MM.1S (cell line): Measurements from ENCODE around the gene TMEM182.

Experiments
- DNase-seq: peaks from one replicate; pipeline ENCODE4 v3.0.0-alpha.2; 2015
- H2AFZ ChIP-seq: fragments of 300-600 bp; sonication (generic); 2 replicates; pipeline ENCODE4 v1.6.0; 2016; ENCODE audit warnings: antibody characterized with exemption, low read length
- H3F3A ChIP-seq: fragments of 300-600 bp; sonication (generic); 2 replicates; pipeline ENCODE4 v1.6.1; 2016; ENCODE audit warnings: mild to moderate bottlenecking, antibody characterized with exemption, low read length, moderate library complexity, mixed read lengths; ENCODE audit not compliant: insufficient read depth
- H3K27ac ChIP-seq: fragments of 300-600 bp; sonication (generic); 2 replicates; pipeline ENCODE4 v1.5.1; 2016; ENCODE audit warnings: mild to moderate bottlenecking, low read length
- H3K27me3 ChIP-seq: fragments of 300-600 bp; sonication (generic); replicated peaks from 2 replicates; pipeline ENCODE4 v1.6.0; 2016; ENCODE audit warnings: low read length; ENCODE audit not compliant: insufficient read depth
- H3K36me3 ChIP-seq: fragments of 300-600 bp; sonication (generic); replicated peaks from 2 replicates; pipeline ENCODE4 v1.6.1; 2016; ENCODE audit warnings: mild to moderate bottlenecking, low read length, mixed read lengths; ENCODE audit not compliant: insufficient read depth
- H3K4me1 ChIP-seq: fragments of 300-600 bp; sonication (generic); 2 replicates; pipeline ENCODE4 v1.6.1; 2016; ENCODE audit warnings: low read length, mixed read lengths
- H3K4me2 ChIP-seq: fragments of 300-600 bp; sonication (generic); 2 replicates; pipeline ENCODE4 v1.6.0; 2016; ENCODE audit warnings: low read depth, low read length
- H3K4me3 ChIP-seq: fragments of 300-600 bp; sonication (generic); 2 replicates; pipeline ENCODE4 v1.5.1; 2016; ENCODE audit warnings: low read length, mixed read lengths
- H3K79me2 ChIP-seq: fragments of 300-600 bp; sonication (generic); 2 replicates; pipeline ENCODE4 v1.6.1; 2016; ENCODE audit warnings: mixed run types, low read length, mixed read lengths
- H3K9ac ChIP-seq: fragments of 300-600 bp; sonication (generic); 2 replicates; pipeline ENCODE4 v1.6.1; 2016; ENCODE audit warnings: low read length, mixed read lengths
- H3K9me2 ChIP-seq: fragments of 300-600 bp; sonication (generic); replicated peaks from 2 replicates; pipeline ENCODE4 v1.6.1; 2016; ENCODE audit warnings: mild to moderate bottlenecking, low read length, mixed read lengths; ENCODE audit not compliant: insufficient read depth
- H3K9me3 ChIP-seq: fragments of 300-600 bp; sonication (generic); replicated peaks from 2 replicates; pipeline ENCODE4 v1.6.1; 2016; ENCODE audit warnings: mild to moderate bottlenecking, low read length, mixed read lengths; ENCODE audit not compliant: insufficient read depth
- H4K20me1 ChIP-seq: fragments of 300-600 bp; sonication (generic); 2 replicates; pipeline ENCODE4 v1.6.1; 2016; ENCODE audit warnings: mild to moderate bottlenecking, low read length, moderate library complexity, mixed read lengths; ENCODE audit not compliant: insufficient read depth
- EZH2 ChIP-seq: fragments of 300-600 bp; sonication (generic); optimal IDR thresholded peaks from 2 replicates; pipeline ENCODE3; 2017; ENCODE audit warnings: low read depth, mild to moderate bottlenecking, antibody characterized with exemption, low read length, mixed read lengths
- EZH2phosphoT487 ChIP-seq: fragments of 300-600 bp; sonication (generic); IDR thresholded peaks from 2 replicates; pipeline ENCODE4 v1.6.1; 2018; ENCODE audit warnings: antibody characterized with exemption, low read length
- TF ChIP-seq, protein P1 (sequence below): fragments of 300-600 bp; sonication (generic); IDR thresholded peaks from 2 replicates; pipeline ENCODE4 v1.5.1; 2016; ENCODE audit warnings: antibody characterized with exemption, low read length, mixed read lengths

The TMEM182 gene

DNA sequence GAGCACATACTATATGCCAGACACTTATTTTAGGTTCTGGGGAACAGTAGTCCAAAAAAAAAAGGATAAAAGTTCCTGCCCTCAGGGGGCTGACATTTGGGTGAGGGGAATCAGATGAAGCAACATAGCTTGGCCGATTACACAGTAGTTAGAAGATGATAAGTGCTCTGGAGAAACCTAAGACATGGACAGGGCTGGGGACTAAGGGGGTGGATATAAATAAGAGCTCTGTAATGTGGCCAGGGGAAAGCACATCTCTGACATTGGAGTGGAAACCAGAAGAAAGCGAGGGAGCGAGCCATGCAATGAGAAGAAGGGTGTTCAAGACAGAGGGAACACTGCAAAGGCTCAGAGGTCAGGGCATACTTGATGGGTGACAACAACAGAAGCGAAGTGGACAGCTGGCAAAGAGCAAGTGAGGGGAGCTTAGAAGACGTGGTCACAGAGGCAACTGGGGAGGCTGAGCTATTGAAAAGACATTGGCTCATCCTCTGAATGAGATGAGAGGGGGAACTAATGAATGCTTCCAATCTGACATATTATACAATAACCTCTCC, 11.4 kb downstream of the TMEM182 start:
- Histone ChIP-seq H3K4me3 (no peak overlapping the region), H3K27ac (no peak overlapping the region), H4K20me1 (no peaks in the 10 kb centered on the region), H3K9me2 (no peaks in the 10 kb centered on the region), H3F3A (no peaks in the 10 kb centered on the region), H3K9me3 (no peaks in the 10 kb centered on the region), H3K27me3 (no peaks in the 10 kb centered on the region), H2AFZ (no peak overlapping the region), H3K79me2 (no peaks in the 10 kb centered on the region), H3K9ac (no peak overlapping the region), H3K4me2 (no peak overlapping the region), H3K4me1 (no peaks in the 10 kb centered on the region), H3K36me3 (no peaks in the 10 kb centered on the region)
- no peak for DNase-seq
- TF ChIP-seq, protein P1, sequence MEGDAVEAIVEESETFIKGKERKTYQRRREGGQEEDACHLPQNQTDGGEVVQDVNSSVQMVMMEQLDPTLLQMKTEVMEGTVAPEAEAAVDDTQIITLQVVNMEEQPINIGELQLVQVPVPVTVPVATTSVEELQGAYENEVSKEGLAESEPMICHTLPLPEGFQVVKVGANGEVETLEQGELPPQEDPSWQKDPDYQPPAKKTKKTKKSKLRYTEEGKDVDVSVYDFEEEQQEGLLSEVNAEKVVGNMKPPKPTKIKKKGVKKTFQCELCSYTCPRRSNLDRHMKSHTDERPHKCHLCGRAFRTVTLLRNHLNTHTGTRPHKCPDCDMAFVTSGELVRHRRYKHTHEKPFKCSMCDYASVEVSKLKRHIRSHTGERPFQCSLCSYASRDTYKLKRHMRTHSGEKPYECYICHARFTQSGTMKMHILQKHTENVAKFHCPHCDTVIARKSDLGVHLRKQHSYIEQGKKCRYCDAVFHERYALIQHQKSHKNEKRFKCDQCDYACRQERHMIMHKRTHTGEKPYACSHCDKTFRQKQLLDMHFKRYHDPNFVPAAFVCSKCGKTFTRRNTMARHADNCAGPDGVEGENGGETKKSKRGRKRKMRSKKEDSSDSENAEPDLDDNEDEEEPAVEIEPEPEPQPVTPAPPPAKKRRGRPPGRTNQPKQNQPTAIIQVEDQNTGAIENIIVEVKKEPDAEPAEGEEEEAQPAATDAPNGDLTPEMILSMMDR = no peak

DNA sequence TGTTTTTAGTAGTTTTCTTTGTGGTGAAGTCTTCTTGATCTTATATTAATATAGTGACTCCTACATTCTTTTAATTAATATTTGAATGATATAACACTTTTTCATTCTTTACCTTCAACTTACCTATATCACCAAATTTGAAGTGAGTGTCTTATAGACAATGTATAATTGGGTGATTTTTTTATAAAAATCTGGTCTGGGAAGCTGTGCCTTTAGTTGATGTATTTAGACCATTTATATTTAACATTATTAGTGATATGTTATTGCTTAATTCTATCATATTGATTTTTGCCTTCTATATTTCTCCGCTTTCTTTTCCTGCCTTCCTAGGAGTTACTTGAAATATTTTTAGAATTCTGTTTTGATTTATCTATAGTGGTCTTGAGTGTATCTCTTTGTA, 16.4 kb downstream of the TMEM182 start:
- no peaks in the 10 kb centered on the region for H3K9me2 ChIP-seq
- H3K4me3 ChIP-seq = no peak overlapping the region
- no peak overlapping the region for H3K4me2 ChIP-seq
- H3K27me3 ChIP-seq = no peaks in the 10 kb centered on the region
- no peaks in the 10 kb centered on the region for H3F3A ChIP-seq
- H3K27ac ChIP-seq = no peak overlapping the region
- DNase-seq = no peak
- no peaks in the 10 kb centered on the region for H4K20me1 ChIP-seq
- no peaks in the 10 kb centered on the region for H3K4me1 ChIP-seq
- no peaks in the 10 kb centered on the region for H3K9me3 ChIP-seq
- H3K9ac ChIP-seq = no peak overlapping the region
- no peaks in the 10 kb centered on the region for H3K79me2 ChIP-seq
- H2AFZ ChIP-seq = no peak overlapping the region
- TF ChIP-seq, protein P1 = no peak
- no peak for TF ChIP-seq EZH2
- no peak for TF ChIP-seq EZH2phosphoT487
- H3K36me3 ChIP-seq = no peaks in the 10 kb centered on the region

DNA sequence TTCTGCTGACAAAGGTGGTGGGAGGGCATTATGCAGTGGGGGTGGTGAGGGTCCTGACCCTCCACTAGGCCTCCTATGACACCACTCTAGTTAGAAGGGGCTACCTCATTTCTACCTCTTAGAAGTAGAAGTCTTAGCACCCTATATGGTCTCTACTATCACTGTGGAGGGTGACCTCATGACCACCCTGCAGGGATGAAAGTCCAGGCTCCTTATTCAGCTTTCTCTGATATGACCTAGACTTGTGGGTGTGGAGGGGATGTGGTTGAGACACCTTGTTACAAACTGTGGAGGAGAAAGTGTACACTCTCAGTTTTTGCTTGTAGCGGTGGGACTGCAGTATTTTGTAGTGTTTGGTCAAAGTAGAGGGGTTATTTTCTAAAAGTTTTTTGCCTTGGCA, 18.6 kb downstream of the TMEM182 start:
- Histone ChIP-seq H3K27me3 (no peaks in the 10 kb centered on the region), H3K79me2 (no peaks in the 10 kb centered on the region), H3K4me3 (no peak overlapping the region), H4K20me1 (no peaks in the 10 kb centered on the region), H3K27ac (no peak overlapping the region), H3K4me2 (no peak overlapping the region), H3K9ac (no peak overlapping the region), H2AFZ (no peak overlapping the region), H3K4me1 (no peaks in the 10 kb centered on the region), H3K9me3 (no peaks in the 10 kb centered on the region), H3K9me2 (no peaks in the 10 kb centered on the region), H3K36me3 (no peaks in the 10 kb centered on the region), H3F3A (no peaks in the 10 kb centered on the region)
- TF ChIP-seq EZH2 (no peak), EZH2phosphoT487 (no peak)
- TF ChIP-seq, protein P1 = no peak
- no peak for DNase-seq

DNA sequence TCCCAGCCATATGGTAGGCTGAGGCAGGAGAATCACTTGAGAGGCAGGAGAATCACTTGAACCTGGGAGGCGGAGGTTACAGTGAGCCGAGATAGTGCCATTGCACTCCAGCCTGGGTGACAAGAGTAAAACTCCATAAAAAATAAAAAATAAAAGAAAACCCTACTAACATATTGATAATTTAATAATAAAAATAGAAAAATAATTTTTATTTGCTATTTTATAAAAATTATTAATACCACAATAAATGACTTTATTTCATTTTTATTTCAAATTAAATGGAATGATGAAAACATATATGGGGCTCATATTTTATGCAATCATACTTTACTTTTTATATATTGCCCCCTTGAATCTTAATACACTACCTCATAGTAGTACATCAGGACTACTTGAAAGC, 20.4 kb downstream of the TMEM182 start:
- no peak overlapping the region for H3K4me3 ChIP-seq
- no peaks in the 10 kb centered on the region for H3K36me3 ChIP-seq
- no peaks in the 10 kb centered on the region for H3K27me3 ChIP-seq
- TF ChIP-seq EZH2phosphoT487 (no peak), EZH2 (no peak)
- TF ChIP-seq, protein P1 = no peak
- no peaks in the 10 kb centered on the region for H3F3A ChIP-seq
- H4K20me1 ChIP-seq = no peaks in the 10 kb centered on the region
- no peak overlapping the region for H3K9ac ChIP-seq
- H3K4me1 ChIP-seq = no peaks in the 10 kb centered on the region
- H3K79me2 ChIP-seq = no peaks in the 10 kb centered on the region
- H2AFZ ChIP-seq = no peak overlapping the region
- H3K27ac ChIP-seq = no peak overlapping the region
- no peaks in the 10 kb centered on the region for H3K9me2 ChIP-seq
- no peaks in the 10 kb centered on the region for H3K9me3 ChIP-seq
- no peak overlapping the region for H3K4me2 ChIP-seq
- no peak for DNase-seq
